Erythroblast (primary cell): ENCODE measurements around the gene FBLN7.

Experiments
- DNase-seq, 2 experiments: peaks; one replicate each; lab custom pipeline; 2025; lab: John Stamatoyannopoulos, UW
- GATA1 ChIP-seq: IDR thresholded peaks from 2 replicates; pipeline ENCODE4 v1.6.1; 2011; ENCODE audit warnings: low read depth, mild to moderate bottlenecking, control low read depth, low read length, moderate library complexity
- POLR2A ChIP-seq: IDR thresholded peaks from 2 replicates; pipeline ENCODE4 v1.6.1; 2011; ENCODE audit warnings: mild to moderate bottlenecking, low read length

The FBLN7 gene

GRCh38 chr2:112160283-112161250 is 22.4 kb downstream of the FBLN7 start:
- no peak for DNase-seq
- TF ChIP-seq GATA1 = no peak
- TF ChIP-seq POLR2A = no peak

- no peak for TF ChIP-seq POLR2A
- TF ChIP-seq GATA1 = no peak
- no peak for DNase-seq
Observed at GRCh38 chr2:112161431-112162145, 23.4 kb downstream of the FBLN7 start.

- TF ChIP-seq GATA1 (no peak), POLR2A (no peak)
Observed at GRCh38 chr2:112162341-112162740, 24.2 kb downstream of the FBLN7 start.

GRCh38 chr2:112162956-112163355 is 24.8 kb downstream of the FBLN7 start:
- no peak for TF ChIP-seq GATA1
- no peak for TF ChIP-seq POLR2A
- no peak for DNase-seq

More at GRCh38 chr2:112162341-112162740, 24.2 kb downstream of the FBLN7 start:
- DNase-seq = no peak

- TF ChIP-seq GATA1 (no peak), POLR2A (no peak)
- DNase-seq = no peak
Observed at GRCh38 chr2:112163541-112163981, 25.4 kb downstream of the FBLN7 start.

- TF ChIP-seq POLR2A = no peak
- no peak for DNase-seq
Observed at GRCh38 chr2:112164876-112165275, 26.7 kb downstream of the FBLN7 start.

- DNase-seq = no peak
- TF ChIP-seq POLR2A (no peak), GATA1 (no peak)
Observed at GRCh38 chr2:112165296-112165695, 27.1 kb downstream of the FBLN7 start.

- TF ChIP-seq POLR2A (no peak), GATA1 (no peak)
- no peak for DNase-seq
Observed at GRCh38 chr2:112166806-112167499, 28.8 kb downstream of the FBLN7 start.

GRCh38 chr2:112168422-112169124 is 30.4 kb downstream of the FBLN7 start:
- TF ChIP-seq POLR2A (no peak), GATA1 (no peak)
- DNase-seq = no peak

GRCh38 chr2:112170495-112170894 is 32.3 kb downstream of the FBLN7 start:
- DNase-seq = no peak
- TF ChIP-seq POLR2A (no peak), GATA1 (no peak)

- no peak for TF ChIP-seq POLR2A
- TF ChIP-seq GATA1 = no peak
- no peak for DNase-seq
Observed at GRCh38 chr2:112173646-112174319, 35.6 kb downstream of the FBLN7 start.

- DNase-seq = no peak
- TF ChIP-seq POLR2A (no peak), GATA1 (no peak)
Observed at GRCh38 chr2:112174383-112174782, 36.2 kb downstream of the FBLN7 start.

- DNase-seq = no peak
- TF ChIP-seq POLR2A = no peak
- TF ChIP-seq GATA1 = no peak
Observed at GRCh38 chr2:112175333-112175732, 37.1 kb downstream of the FBLN7 start.
